HG03135 (cell line): ENCODE data around the gene GPC3.
"Not testable (repeated sequence)": the region's sequence is repeated elsewhere in the genome, so short reads cannot be mapped to it uniquely, and the experiment has no call there.

Experiments used
- ATAC-seq: cut with Tn5 transposase; IDR thresholded peaks from one replicate; pipeline ENCODE4 v1.9.1; 2021; ENCODE audit warnings: mild to moderate bottlenecking, moderate library complexity; ENCODE audit not compliant: unreplicated experiment

GPC3 gene

DNA sequence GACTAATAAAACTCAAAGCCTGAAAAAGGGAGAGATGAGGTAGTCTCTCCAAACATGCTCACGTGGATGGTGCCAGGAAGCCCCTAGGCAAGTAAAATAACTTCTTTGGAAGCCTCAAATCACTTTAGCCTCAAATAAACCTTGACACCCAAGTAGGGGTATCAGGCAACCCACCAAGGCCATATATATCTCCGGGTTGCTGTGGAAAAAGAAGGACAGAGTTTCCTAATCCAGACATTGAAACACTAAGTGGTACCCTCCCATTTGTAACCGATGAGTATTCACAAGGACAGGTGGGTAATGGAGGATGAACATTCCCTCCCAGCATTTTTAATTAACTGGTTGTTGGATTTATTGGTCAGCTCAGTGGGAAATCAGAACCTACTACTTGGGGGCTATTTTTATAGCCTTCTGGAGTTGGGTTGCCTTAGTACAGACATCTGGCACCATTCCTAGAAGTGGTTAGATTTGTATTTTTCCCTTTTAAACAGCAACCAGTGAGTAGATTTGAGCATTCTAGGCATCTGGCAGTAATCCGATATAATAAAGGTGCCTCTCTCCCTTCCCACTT, 87.7 kb downstream of the GPC3 start:
- ATAC-seq: no peak

DNA sequence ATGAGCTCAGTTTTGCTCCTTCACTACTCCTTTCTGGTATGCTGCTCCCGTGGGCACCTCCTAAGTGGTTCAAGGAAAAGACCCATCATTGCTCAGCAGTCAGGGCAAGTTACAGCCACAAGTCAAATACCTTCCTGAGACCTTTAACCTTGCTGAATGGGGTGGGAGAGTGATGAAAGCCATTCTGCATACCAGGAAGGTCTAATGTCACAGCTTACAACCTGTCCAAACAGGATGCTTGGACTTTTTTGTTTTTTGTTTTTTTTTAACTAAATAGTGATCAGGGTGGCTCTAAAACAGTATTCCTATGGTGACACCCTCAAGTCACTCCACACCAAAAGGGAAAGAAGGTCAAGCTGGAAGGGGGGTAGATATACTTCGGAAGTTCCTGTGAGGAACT, 93.1 kb downstream of the GPC3 start:
- ATAC-seq: no peak

DNA sequence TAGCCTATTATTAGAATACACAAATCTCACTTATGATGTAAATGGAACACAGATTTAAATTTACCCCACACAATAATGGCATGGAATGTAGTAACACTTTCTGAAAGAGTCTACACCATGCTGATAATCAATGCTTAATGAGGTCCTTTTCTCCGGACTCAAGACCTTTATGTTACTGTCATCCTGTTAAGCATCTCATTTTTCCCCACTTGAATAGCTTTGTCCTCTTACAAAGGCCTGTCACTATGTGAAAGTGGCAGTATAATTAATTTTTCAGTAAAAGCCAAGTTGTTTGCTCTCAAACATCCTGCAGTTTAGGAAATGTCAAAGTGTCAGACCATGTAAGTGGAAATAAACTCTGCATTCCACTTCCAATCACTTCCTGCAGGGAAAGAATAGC, 96.4 kb downstream of the GPC3 start:
- no peak for ATAC-seq

DNA sequence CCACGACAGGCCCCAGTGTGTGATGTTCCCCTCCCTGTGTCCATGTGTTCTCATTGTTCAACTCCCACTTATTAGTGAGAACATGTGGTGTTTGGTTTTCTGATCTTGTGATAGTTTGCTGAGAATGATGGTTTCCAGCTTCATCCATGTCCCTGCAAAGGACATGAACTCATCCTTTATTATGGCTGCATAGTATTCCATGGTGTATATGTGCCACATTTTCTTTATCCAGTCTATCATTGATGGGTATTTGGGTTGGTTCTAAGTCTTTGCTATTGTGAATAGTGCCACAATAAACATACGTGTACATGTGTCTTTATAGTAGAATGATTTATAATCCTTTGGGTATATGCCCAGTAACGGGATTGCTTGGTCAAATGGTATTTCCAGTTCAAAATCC, 97.3 kb downstream of the GPC3 start:
- not testable (repeated sequence) for ATAC-seq

DNA sequence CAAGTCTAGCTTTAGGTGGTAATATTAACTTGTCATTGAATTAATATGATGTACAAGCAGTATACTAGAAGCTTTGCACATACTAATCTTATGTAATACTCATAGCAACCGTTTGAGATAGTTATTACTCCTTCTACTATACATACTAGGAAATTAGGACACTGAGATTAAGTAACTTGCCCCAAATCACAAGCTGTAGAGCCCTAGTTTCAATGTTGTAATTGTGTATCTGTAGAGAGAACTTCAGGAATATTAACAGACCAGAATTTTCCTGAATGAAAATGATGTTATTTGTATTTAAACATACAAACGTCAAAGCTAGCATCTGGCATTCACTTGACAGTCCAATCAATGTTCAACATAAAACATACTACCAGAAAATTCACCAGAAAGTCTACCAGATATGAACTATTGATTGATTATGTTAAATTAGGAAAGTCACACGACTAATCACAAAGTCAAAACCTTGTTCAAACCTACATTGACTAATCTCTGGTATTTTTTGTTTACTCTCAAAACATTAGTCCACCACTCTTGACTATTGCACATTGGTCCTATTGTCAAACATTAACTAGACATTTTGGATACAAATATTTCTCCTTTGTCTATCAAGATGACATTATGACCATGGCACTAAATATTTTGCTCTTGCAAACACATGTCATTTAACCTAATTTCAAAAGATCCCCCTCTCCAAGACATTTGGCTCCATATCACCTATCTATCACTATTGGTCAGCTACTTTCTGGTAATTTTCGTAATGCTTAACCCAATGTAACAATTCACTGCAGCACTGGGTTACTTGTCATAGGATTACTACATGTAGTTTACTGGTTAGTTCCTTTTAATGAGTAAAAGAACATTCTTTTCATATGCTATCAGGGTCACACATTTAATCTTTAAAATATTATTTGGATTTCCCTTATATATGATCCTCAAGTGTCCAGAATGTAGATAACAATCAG, 100.7 kb downstream of the GPC3 start:
- ATAC-seq: no peak

DNA sequence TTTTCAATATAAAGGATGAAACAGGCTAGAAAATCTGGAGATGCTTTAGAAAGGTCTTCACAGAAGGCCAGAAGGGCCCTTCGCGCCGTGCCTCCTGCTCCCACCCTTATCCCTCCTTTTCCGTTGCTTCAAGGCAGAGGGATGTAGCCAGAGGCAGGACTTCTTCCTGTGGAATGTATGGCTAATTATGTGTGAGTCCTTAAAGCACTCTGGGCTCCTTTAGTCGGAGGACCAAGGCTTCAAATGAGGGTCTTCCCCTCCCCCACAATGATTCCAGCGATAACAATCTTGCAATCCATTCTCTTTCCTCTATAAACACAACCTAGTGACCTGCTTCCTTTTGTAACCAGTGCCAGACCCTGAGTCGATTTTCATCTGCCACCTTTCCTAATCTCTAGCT, 103.5 kb downstream of the GPC3 start:
- no peak for ATAC-seq

DNA sequence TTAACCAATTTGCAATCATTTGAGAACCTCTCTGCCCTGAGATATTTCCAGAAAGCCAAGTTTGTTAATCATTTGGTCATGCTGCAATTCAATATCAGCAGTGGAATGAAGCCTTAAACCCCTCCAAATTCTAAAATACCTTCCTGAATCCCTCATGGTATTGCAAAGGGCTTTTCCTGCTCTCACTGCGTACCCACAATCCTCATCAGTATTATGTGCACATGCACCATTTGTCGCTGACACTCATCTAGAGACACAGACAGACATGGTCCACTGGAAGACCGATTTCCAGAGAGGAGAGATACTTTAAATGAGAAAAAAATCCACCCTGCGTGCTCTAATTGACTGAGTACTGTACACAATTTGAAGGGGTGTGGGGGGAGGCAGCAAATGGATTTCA, 104.4 kb downstream of the GPC3 start:
- no peak for ATAC-seq

DNA sequence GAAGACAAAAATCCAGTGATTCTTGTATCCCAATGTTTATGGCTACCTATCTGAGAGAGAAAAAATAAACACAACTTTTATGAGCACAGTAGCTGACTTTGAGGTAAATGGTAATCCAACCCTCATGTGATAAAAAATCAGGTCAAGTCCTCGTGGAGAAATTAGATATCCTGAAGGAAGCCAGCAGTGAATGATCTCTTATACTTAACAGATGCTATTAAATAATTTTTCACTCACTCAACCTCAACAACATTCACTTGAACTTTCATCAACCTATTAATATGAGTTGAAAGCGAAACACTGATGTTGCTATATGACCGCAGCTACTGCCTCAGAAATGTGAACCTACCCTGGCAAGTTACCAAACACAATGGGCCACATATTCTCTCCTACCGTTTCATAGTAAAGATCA, 105.4 kb downstream of the GPC3 start:
- no peak for ATAC-seq

DNA sequence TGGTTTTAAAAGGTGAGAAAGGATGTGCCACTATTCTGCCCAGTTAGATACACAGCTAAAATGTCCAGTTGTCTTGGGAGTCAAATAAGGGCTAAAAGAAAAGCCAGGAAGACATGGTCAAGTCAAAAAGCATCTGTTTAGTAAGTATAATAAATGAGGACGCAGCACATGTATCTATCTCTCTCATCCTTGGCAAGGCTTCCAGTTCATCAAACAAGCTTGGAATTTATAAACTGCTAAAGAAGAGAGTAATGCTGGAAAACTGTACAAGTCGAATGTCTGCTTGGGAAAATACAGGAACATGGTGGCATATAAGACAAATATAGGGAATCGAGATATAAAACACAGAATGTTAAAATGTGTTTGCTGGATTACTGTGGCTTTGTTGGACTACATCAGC, 106.7 kb downstream of the GPC3 start:
- no peak for ATAC-seq

DNA sequence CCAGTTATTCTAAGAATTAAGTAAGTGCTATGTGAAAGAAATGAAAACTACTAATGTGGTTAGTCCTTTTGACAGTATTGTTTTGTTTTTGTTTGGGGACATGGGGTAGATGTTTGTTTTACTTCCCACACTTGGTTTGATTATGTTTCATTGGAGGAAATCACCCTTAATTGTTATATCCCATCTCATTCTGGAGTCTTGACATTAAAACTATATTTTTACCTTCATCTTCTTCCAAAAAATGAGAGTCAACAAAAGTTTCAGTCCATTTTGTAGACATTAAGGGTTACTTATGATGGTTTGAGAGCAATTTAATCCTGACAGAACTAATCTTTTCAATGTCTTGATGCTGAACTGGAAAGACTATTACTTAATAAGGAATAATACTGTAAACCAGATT, 108.7 kb downstream of the GPC3 start:
- ATAC-seq: no peak

DNA sequence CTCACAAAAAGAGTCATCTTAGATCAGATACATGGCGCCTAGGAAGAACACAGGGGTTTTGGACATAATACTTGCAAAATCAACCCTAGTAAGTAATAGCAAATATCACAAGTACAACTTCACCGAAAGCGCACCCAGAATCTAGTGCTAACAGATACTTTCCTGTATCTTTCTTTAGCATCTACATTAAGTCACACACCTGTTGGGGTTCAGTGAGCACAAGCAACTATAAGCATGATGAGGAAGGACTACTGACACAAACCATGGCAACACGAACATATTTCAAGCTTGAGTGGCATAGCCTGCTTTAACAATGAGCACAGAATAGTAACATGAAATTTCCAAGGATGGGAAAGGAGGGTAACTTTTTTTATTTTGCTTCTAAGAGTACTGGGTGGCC, 116.1 kb downstream of the GPC3 start:
- no peak for ATAC-seq

DNA sequence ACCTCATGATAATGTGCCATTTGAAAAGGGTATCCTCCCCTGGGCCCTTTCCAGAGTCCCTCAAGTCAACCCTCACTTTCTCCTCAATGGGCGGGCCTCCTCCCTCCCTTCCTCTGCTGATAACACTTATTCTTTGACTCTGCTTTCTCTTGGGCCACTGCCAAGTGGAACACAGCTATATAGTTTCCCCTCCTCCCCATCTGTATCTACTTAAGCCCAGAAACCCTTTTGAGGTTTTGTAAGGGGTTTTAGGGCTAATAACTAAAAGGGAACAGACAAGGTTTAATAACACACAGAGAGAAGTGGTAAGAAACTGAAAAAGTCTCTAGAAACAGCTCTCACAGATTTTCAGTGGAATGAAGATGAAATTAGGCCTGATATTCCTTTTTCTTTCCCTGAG, 116.7 kb downstream of the GPC3 start:
- ATAC-seq: no peak

DNA sequence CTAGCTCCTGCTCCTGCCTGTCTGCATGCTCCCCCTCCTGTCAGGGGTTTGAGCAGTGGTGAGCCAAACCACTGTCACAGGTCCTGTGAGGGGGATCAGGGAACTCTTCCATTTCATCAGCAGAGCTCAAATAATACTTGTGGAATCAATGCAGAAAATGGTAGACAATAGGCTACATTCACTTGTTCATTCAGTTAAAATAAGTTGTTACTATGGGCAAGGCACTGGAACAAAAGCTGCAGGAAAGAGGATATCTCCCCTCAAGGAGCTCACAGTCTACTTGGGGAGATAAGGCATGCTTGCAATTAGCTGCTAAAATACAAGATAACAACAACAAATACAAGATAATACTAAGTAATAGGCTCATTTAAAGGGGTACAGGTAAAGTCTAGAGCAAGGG, 117.1 kb downstream of the GPC3 start:
- no peak for ATAC-seq

DNA sequence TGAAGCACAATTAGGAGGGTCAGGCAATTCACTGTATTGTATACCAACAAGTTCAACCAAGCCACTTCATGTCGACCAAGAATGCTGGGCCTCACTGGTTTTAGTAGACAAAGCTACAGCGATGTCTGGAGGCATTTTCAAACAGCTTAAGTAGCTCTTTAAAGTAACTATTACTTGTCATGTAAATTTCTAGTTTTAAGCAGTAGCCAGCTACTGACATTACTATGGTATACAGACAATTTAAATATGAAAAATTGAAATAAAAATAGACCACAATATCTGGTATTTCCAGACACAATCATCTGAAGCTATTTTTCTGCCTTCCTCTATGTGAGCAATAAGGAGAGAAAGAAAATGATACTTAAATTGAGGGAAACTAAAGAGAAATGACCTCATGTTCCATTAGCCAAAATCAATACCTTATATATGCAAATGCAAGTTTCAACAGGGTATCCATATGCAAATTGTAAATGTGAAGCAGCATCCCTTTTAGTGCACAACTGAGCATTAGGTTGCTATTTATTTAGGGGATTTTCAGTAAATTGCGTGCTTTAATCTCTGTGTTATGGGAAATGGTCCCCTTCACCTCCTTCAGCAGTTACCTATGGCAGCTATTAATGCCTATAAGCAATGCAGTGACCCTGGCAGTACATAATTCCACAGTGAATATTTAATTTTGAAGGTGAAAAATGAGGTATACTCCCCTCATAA, 119.5 kb downstream of the GPC3 start:
- no peak for ATAC-seq

DNA sequence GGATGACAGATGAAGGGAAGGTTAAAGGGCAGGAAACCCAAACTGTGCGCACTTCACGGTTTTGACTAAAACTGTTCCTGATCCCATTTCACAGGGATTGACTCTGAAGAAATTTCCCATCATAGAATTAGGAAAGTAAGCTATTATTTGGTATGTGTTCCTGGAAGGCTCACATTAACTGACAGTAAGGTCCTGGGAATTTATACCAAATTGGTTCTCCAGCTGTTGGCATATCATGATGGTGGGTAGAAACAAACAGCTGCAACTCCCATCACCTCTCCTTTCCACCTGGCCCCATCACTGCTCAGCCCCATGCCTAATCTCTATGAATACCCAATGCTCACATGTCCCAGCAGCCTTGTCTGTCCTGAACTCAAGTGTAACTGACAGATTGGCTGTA, 121.2 kb downstream of the GPC3 start:
- ATAC-seq: no peak

DNA sequence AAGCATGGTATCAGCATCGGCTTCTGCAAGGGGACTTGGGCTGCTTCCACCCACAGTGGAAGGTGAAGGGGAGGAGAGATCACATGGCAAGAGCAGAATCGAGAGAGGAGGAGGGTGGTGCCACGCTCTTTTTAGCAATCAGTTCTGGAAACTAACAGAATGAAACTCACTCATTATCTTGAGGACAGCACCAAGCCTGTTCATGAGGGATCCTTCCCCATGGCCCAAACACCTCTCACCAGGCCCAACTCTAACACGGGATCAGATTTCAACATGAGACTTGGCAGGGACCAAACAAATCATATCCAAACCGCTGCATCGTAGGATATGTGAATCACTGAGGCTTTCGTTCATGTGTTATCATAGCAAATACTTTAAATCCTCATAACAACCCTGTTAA, 125.5 kb downstream of the GPC3 start:
- no peak for ATAC-seq

DNA sequence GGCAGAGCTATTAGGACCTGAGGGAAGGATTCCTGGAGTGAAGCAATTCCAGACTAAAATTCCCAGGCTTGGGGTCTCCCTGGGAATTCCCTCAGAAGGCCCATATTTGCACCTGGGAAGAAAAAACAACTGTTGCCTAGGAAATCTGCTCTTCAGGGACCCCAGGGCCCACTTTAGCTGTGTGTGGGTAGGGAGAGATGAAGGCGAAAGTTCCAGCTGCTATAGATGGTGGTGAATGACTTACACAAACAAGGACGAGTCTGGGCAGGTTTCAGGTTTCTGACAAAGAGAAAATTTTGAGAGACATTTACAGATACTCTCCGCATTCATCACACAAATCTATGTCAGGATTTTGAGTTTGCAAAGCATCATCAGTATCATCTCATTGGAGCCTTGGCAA, 126.1 kb downstream of the GPC3 start:
- no peak for ATAC-seq

DNA sequence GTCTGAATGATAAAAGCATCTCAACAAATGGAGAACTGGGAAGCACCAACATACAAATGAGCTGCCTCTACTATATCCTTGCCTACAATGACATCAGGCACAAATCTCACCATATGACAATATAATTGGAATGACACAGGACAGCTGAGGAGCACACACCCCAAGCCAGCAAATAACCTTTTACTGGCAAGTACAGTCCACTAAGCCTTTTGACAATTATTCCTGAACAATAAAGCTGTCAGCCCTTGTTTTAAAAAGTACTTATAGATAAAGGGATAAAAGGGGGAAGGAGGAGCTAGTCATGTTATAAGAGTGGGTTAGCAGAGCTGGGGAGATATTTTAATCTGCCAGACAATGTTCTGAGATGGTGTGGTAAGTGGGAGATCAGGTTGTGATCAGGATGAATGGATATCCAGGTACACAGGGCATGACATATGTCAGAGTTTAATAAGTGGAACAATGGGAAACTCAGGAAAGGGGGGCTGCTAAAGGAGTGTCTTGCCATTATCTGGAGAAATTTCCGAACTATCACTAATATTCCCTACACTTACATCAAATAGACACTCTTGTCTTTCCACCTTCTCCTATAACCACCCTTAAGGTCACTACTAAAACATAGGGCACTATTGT, 127.6 kb downstream of the GPC3 start:
- ATAC-seq: no peak

DNA sequence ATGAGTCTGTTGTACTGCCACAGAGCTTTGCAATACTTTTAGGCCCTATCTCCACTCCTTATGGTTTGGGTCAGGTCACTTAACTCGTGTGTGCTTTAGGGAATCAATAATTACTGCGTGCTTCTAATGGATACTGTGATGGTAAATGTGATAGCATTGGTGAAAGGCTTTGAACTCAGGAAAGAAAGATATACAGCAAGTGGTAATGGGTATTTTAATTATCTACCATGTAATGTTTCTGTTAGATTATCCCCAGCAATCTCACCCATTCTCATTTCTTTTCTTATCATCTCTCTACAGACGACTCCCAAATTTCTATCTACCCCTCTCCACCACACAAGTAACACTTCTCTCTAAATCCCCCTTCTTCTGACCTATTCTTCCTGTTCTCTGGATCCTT, 128.6 kb downstream of the GPC3 start:
- ATAC-seq: no peak

DNA sequence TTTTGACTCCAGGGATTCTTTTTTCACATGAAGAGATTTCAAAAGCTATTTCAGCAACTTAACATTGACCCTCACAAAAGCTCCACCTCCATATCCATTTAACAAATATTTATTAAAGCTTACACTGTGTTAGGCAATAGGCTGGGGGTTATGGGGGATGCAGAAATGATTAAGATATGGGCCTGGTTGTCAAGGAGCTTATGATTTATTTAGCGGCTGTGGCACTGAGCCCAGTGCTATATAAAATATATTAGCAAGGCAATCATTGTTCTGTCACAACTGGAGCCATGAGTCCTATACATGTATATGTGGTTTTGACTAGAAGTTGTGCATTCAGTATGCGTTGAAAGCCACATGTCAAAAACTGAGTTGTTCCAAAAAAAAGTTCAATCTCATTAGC, 131.1 kb downstream of the GPC3 start:
- ATAC-seq: no peak

DNA sequence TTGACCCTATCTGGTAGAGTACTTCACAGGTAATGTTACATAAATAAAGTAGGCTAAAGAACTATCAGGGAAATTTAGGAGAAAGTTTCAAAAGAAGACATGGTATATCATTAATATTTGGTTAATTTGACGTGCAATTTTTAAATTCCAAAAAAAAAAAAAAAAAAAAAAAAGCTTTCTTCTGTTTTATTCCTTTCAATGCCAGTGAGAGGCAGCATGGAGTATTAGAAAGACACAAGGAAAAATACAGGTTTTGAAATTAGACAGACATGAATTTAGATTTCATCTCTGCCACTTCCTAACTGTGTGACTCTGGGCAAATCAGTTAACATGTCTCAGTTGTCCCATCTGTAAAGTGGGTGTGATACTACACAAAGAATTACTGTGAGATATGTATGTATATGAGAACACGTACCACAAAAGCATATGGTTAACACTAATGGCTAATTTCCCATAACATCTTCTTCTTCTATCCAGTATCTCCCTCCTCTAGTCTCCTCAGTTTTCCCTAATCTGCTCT, 132.5 kb downstream of the GPC3 start:
- ATAC-seq: no peak
